Adipocyte (in vitro differentiated cells): ENCODE measurements around the gene TRIO.

Source experiments
- DNase-seq: peaks from one replicate; pipeline ENCODE4 v3.0.0-alpha.2; 2015; ENCODE audit warnings: low read depth
- H3K27me3 ChIP-seq: replicated peaks from 2 replicates; pipeline ENCODE4 v1.7.0; 2013; ENCODE audit warnings: mild to moderate bottlenecking, low read length, moderate library complexity; ENCODE audit not compliant: control insufficient read depth, insufficient read depth
- H3K36me3 ChIP-seq: 2 replicates; pipeline ENCODE4 v1.7.0; 2013; ENCODE audit warnings: low read length, mild to moderate bottlenecking, moderate library complexity; ENCODE audit not compliant: control insufficient read depth, insufficient read depth, severe bottlenecking
- H3K4me1 ChIP-seq: 2 replicates; pipeline ENCODE4 v1.7.0; 2013; ENCODE audit warnings: mild to moderate bottlenecking, low read length, moderate library complexity; ENCODE audit not compliant: control insufficient read depth, insufficient read depth
- H3K4me3 ChIP-seq: 2 replicates; pipeline ENCODE4 v1.7.0; 2013; ENCODE audit warnings: mild to moderate bottlenecking, low read length, moderate library complexity
- H3K9ac ChIP-seq: 2 replicates; pipeline ENCODE4 v1.7.0; 2013; ENCODE audit warnings: mild to moderate bottlenecking, low read length, moderate library complexity
- H3K9me3 ChIP-seq: 2 replicates; pipeline ENCODE4 v1.7.0; 2013; ENCODE audit warnings: mild to moderate bottlenecking, low read length, moderate library complexity; ENCODE audit not compliant: control insufficient read depth

TRIO gene

DNA sequence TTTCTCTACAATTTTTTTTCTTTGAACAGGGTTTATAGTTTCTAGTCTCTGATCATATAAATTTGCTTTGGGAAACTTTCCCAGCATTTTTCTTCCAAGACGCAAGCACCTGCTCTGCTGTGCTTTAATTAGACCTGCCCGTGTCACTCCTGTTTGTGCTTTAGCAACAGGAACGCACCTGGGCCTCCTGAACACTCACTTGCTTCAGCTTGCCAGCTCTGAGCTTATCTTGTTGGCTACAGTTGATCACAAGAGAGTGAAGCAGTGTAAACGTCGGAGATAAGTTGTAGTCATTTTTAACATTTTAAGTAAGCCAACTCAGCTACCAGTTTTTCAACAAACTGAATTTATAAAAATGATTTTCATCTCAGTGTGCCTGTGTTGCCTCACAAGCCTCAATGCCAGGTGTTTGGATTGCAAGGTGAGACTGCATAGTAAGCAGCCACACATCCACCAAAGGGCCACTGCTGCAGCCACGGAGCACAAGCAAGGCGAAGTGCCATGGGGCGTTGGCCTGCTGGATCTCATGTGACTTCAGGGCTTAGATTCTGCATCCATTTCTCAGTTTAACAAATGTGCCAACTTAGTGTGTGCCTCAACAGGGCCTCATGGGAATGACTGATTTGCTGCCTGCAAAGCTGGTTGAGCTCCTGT is 166.9 kb downstream of the TRIO start:
- Histone ChIP-seq H3K4me1 (peaks cover 24% of the 10 kb centered on the region), H3K9me3 (no peaks in the 10 kb centered on the region), H3K27me3 (no peaks in the 10 kb centered on the region), H3K36me3 (peaks cover 81% of the 10 kb centered on the region), H3K4me3 (no peak overlapping the region), H3K9ac (no peak overlapping the region)
- no peak for DNase-seq

DNA sequence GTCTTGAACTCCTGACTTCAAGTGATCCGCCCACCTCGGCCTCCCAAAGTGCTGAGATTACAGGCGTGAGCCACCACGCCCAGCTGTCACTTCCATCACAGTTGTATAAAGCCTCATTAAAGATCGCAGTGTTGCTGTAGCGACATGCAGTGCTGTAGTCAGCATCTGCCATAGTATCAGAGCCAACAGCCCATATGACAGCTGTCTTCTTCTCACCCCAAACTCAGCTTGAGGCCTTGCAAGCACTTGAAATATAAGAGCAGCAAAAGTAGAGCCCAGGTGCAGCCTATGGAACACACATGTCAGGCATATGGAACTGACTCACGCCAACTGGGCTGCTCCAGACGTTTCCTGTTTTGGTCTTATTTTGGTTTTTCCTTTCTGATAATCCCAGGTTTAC is 167.8 kb downstream of the TRIO start:
- Histone ChIP-seq H3K4me3 (no peak overlapping the region), H3K9me3 (no peaks in the 10 kb centered on the region), H3K36me3 (peaks cover 78% of the 10 kb centered on the region), H3K27me3 (no peaks in the 10 kb centered on the region), H3K4me1 (peaks cover 19% of the 10 kb centered on the region), H3K9ac (no peak overlapping the region)
- DNase-seq: no peak

- Histone ChIP-seq H3K4me1 (peaks cover 12% of the 10 kb centered on the region), H3K9ac (no peak overlapping the region), H3K9me3 (no peaks in the 10 kb centered on the region), H3K27me3 (no peaks in the 10 kb centered on the region), H3K4me3 (no peak overlapping the region), H3K36me3 (peaks cover 88% of the 10 kb centered on the region)
- DNase-seq: no peak
These were observed 171.0 kb downstream of the TRIO start for GRCh38 chr5:14313986-14314690.

DNA sequence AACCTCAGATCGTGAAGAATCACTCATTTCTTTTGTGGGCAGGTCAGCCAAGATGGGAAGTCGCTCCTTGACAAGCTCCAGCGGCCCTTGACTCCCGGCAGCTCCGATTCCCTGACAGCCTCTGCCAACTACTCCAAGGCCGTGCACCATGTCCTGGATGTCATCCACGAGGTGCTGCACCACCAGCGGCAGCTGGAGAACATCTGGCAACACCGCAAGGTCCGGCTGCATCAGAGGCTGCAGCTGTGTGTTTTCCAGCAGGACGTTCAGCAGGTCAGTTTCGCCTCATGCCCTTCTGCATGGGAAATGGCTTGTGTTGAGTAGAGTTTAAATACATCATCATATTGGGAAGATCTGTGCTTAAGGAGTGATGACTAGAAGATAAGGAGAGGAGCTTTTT is 173.3 kb downstream of the TRIO start:
- Histone ChIP-seq H3K27me3 (no peaks in the 10 kb centered on the region), H3K4me1 (peaks cover 12% of the 10 kb centered on the region), H3K9me3 (no peaks in the 10 kb centered on the region), H3K36me3 (peaks cover 88% of the 10 kb centered on the region), H3K4me3 (no peak overlapping the region), H3K9ac (no peak overlapping the region)
- no peak for DNase-seq

GRCh38 chr5:14319102-14319501 is 176.0 kb downstream of the TRIO start:
- no peaks in the 10 kb centered on the region for H3K4me1 ChIP-seq
- H3K9ac ChIP-seq: no peak overlapping the region
- H3K9me3 ChIP-seq: no peaks in the 10 kb centered on the region
- peaks cover 84% of the 10 kb centered on the region for H3K36me3 ChIP-seq
- no peaks in the 10 kb centered on the region for H3K27me3 ChIP-seq
- DNase-seq: no peak
- no peak overlapping the region for H3K4me3 ChIP-seq

DNA sequence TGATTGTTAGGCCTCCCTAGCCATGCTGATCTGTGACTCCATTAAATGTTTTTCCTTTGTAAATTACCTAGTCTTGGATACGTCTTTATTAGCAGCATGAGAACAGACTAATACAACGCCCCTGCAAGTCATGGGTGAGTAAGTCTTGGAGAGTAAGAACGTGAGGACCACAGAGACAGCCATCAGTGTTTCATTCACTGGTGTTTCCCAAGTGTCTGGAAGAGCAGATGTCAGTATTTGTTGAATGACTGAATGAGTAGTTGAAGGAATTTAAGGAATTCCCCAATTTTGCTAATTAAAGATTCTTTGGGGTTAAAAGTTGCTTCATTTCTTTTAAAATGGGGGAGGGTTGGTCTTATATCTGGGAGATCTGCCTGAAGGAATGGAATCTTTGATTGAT is 178.8 kb downstream of the TRIO start:
- no peak for DNase-seq
- H3K4me3 ChIP-seq: no peak overlapping the region
- peaks cover 83% of the 10 kb centered on the region for H3K36me3 ChIP-seq
- H3K9me3 ChIP-seq: no peaks in the 10 kb centered on the region
- no peaks in the 10 kb centered on the region for H3K27me3 ChIP-seq
- no peaks in the 10 kb centered on the region for H3K4me1 ChIP-seq
- H3K9ac ChIP-seq: no peak overlapping the region

GRCh38 chr5:14322437-14323187 is 179.5 kb downstream of the TRIO start:
- Histone ChIP-seq H3K4me1 (no peaks in the 10 kb centered on the region), H3K27me3 (no peaks in the 10 kb centered on the region), H3K4me3 (no peak overlapping the region), H3K36me3 (peaks cover 76% of the 10 kb centered on the region), H3K9ac (no peak overlapping the region), H3K9me3 (no peaks in the 10 kb centered on the region)
- DNase-seq: no peak

GRCh38 chr5:14323466-14323865 is 180.3 kb downstream of the TRIO start:
- Histone ChIP-seq H3K4me3 (no peak overlapping the region), H3K9ac (no peak overlapping the region), H3K4me1 (no peaks in the 10 kb centered on the region), H3K27me3 (no peaks in the 10 kb centered on the region), H3K36me3 (peaks cover 77% of the 10 kb centered on the region), H3K9me3 (no peaks in the 10 kb centered on the region)
- DNase-seq: no peak

- DNase-seq: no peak
- no peak overlapping the region for H3K4me3 ChIP-seq
- H3K9me3 ChIP-seq: no peaks in the 10 kb centered on the region
- no peaks in the 10 kb centered on the region for H3K27me3 ChIP-seq
- H3K36me3 ChIP-seq: peaks cover 77% of the 10 kb centered on the region
- no peaks in the 10 kb centered on the region for H3K4me1 ChIP-seq
- no peak overlapping the region for H3K9ac ChIP-seq
These were observed 182.2 kb downstream of the TRIO start for GRCh38 chr5:14325369-14325768.

DNA sequence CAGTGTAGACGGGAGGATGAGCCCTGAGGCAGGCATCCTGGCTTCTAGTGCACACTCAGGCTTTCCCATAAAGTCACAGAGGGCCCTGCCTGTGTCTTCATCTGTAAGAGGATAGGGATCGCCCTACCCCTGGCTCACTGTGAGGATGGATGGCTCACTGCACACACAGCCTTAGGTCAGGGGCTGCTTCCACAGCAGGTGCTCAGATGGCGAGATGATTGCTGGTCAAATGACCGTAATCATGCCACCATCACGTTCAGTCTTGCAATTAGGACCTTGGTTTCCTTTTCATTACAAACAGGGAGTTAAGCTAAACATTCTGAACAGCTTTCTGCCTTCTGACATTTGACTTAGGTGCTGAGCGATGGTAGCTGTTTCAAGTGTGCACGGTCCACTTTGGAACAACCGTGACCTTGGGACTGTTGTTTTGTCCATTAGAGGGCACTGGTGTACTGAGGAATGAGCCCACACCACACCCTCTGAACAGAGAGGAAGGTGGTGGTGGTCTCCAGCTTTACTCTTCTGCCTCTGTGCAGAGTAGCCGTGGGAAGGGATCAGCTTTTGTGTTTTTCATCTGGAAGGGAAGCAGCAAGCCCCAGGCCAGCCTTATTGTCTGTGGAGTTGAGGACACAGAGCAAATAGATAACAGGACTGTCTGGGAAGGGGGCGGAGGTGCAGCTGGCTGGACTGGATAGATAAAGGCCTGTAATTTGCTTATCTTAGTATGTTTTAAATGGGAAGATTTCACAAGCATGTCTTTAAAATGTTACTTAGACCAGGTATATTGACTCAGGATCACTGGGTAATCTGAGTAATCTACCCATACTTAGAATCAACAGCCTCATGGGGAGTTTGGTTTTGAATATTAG is 183.1 kb downstream of the TRIO start:
- no peaks in the 10 kb centered on the region for H3K4me1 ChIP-seq
- H3K9ac ChIP-seq: no peak overlapping the region
- H3K9me3 ChIP-seq: no peaks in the 10 kb centered on the region
- H3K36me3 ChIP-seq: peaks cover 77% of the 10 kb centered on the region
- no peak for DNase-seq
- H3K27me3 ChIP-seq: no peaks in the 10 kb centered on the region
- H3K4me3 ChIP-seq: no peak overlapping the region

- Histone ChIP-seq H3K27me3 (no peaks in the 10 kb centered on the region), H3K9me3 (no peaks in the 10 kb centered on the region), H3K4me3 (no peak overlapping the region), H3K4me1 (no peaks in the 10 kb centered on the region), H3K36me3 (peaks cover 77% of the 10 kb centered on the region), H3K9ac (no peak overlapping the region)
- DNase-seq: no peak
These were observed 184.5 kb downstream of the TRIO start for GRCh38 chr5:14327624-14328023.
